HG02870 (cell line): ENCODE measurements around the gene STIMATE.

Source experiments
- ATAC-seq: cut with Tn5 transposase; IDR thresholded peaks from one replicate; pipeline ENCODE4 v1.9.1; 2021; ENCODE audit warnings: mild to moderate bottlenecking, moderate library complexity; ENCODE audit not compliant: unreplicated experiment

STIMATE gene

DNA sequence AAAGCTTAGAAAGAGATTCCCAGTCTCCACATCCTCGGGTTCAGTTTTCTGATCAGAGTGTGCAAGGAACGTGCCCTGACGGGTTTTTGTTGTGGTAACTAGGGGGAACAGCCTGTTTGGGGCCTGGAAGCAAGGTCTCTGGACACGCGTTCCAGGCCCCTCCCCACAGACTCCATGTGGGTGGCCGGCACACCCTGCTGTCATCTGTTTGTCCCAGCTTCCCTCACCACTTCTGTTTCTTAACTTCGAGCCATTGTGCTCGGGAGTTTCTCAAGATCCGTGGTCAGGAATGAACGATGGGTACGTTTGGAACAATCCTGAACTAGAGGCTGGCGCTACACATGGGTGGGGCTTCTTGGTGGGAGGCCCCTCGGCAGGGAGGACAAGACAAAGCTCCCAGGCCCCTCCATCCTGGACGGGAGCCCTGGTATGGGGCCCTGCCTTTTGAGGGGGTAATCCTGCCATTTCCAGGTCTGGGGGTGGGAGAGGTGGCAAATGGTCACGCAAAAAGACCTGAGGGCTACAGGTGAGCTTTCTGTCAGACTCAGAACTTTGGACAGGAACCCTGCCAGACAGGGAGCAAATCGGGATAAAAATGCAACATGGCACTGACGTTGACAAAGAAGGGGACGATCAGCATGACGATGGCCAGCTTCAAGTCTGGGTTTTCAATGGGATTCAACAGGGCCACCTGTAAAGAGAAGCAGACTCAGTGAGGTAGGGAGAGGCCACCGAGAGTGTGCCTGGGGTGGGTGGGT is 54.1 kb downstream of the STIMATE start:
- ATAC-seq = no peak

DNA sequence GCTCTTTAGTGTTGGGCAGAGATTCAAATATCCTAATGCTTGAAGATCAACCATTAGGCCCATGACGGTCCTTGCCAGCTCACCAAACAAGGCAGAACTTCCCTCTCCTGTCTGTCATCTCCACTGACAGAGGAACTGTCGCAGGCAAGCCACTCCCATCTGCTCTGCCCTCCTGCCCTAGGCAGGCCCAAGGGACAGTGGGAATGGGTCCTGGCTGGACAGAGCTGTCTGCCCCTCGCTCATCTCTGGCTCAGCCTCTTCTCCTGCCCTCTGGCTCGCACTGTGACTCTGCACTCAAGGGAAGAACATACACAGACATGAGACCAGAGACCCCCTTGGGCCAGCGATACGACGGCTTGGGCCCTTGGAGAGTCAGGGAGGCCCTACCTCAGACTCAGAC is 54.9 kb downstream of the STIMATE start:
- ATAC-seq = no peak

DNA sequence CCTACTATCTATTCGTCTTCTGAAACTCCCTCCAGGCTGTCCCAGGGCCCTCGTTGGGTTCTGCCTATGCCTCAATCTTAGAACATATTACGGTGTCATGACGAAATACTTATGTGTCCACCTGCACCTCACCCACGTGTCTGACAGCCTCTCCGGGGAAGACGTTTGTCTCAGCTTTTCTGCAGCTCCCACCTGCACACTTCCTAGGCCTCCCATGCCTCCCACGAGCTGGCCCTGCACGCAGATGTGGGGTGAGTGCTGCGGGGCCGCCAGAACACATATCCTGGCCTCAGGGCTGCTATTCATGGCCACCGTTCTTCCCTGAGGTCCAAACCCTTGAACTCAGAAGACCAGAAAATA is 55.4 kb downstream of the STIMATE start:
- no peak for ATAC-seq

DNA sequence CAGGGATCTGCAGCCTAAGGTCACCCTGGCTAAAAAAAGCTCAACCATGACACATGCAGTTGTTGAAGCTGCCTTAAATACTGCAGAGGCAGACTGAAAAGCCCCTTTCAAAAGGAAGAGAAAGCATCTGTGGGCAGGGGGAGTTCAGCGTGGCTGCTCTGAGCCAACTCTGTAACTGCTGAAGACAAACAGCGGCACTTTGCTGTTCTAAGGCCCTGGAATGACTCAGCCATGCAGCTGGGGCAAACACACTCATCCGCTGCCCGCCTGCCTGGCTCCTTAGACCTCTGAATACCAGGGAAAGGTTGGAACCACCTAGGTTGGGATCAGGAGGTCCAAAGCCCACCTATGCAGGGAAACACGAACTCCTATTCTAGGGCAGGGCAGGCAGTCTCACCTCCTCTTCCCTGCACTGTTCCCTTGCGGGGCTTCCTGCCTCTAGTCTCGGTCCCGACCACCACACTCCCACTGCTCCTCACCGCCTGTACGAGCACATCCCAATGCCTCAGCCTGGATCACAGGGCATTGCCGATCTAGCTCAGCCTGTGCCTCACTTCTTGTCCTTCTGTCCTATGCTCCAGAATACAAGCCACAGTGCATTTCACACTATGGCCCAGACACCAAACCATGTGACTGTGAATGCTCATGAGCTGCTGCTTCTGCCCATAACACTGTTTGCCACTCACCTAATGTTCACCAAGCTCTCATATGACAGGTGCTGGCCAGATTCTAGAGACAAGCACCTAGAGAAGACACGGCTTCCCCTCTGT is 56.0 kb downstream of the STIMATE start:
- ATAC-seq = peak; percentile 47

DNA sequence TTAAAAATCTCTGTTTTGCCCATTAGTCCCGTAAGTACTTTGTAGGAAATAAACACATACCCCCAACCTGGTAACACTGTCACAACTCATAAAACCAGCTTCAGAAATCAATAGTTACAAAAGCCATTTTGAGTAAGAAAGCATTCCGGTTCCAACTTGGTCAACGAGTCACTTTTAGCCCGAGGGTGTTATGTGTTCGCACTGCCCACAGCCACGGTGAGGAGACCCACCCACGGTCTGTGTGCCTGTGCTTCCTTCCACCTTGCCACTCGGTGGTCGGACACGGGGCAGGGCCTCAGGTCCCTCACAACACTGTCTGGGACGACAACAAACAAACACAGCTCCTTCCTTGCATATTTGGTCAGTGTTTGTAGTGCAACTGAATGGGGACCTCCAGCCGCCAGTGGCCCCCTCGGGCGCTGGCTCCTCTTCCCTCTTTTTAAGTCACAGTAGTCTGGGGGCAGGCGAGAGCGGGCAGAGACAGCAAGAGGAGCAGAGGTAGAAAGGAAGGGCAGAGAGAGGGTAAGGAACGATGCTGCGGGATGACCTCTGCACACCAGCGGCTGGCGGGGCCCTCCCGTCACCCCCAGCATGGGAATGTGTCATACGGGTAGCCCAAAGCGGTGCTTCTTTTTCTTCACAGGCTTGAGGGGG is 57.3 kb downstream of the STIMATE start:
- ATAC-seq = no peak

DNA sequence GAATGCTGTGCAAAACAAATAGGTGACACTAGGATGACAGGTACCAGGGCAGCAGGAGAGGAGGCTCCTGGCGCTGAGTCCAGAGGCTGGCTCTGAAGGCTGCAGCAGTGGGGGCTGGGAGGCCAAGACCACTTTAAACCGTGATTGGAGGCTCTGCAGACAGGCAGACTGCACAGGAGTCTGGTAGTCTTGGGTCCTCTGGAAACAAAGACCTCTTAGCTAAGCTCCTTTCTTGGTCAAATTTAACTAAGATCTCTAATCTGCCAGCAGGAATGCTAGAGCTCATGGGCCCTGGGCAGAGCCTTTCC is 58.1 kb downstream of the STIMATE start:
- ATAC-seq = no peak

DNA sequence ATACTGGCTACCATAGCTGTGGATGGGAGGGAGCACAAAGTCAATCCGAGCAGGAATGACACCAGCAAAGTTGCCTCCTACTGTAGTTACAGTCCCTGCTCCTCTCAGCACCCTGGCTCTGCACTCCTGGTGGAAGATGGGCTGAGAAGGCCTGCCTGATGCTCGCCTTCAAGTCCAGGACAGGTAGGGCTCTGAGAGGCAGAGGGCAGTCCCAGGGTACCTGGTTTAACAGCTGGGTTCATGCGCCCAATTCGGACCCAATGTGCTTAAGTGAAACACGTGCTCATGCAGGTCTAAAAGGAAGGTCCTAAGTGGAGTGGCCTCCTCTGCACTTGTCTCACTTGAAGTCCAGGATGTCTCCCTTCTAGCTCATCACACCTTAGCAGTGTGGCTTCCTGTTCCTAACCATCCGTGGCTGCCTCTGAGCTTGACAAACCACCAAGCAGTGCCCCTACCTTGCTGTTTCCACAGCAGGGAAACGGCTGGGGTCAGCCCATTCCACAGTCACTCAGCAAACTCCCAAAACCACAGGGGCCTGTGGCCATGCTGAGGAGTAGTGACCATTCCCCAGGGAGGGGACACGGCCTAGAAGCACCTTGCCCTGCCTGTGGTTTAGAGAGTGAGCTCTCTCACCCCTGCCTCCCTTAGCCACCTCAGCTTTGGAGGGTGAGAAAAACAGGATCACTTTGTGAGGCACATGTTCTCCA is 58.6 kb downstream of the STIMATE start:
- ATAC-seq = no peak

DNA sequence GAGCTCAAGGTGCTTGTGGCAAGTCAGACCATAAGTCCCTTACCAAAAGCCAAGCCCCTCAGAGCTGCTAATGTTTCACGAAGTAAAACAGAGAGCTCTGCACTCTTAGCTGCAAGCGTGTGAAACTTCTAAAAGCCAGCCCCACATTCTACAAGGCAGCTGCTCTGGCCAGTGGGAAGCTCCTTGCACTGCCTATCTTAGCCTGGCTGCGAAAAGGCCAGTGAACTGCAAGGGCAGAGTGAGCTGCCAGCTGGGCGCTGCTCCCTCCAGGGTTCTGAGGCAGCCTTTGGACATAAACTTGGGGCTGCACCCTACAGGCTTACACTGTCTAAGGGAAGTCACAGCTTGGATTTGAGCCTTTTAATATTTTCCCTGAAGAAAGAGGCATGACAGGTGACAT is 60.4 kb downstream of the STIMATE start:
- no peak for ATAC-seq

DNA sequence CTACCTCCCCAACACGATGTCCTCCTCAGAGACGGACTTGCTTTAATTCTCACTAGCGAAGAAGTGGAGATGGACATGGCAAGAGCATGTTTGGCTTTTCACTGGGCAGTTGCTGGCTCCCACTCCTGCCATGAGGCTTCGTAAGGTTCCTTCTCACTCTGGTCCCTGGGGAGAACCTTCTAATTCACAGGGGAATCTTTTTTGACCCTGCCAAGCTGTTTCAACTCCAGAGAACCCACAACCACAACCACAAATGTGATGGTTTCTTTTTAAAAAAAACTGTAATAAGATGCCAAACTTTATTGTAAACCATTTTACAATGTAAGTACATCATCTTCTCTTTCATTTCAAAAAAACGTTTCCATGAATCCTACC is 60.9 kb downstream of the STIMATE start:
- ATAC-seq = no peak

DNA sequence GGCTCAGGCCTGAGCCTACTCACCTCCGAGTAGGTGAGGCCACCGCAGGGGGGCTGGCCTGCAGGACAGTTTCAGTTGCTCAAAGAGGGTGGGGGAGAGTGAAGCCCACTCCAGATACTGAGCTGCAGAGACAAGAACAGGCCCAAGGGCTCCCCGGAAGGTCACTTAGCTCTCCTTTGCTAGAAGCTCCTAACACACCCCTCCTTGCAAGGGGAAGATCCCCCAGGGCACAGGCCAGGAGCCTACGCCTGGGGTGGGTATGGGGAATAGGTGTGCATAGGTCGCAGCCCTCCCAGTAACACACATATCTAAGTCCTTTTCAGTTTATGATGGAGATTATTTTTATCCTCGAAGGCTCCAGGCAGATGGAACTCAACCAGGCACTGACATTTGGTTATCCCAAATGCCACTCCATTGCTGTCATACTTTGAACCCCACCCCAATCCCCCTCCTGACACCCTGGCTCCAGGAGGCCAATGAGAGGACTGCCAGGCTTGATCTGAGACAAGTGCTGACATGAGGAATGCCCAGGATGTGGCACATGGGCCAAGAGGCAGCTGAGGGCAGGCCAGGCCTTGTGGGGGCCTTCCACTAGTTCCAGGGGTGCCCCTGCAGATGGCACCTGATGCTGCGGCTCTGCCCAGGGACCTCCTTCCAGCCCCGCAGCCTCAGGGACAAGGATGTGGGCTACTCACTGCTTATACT is 61.4 kb downstream of the STIMATE start:
- ATAC-seq = no peak

DNA sequence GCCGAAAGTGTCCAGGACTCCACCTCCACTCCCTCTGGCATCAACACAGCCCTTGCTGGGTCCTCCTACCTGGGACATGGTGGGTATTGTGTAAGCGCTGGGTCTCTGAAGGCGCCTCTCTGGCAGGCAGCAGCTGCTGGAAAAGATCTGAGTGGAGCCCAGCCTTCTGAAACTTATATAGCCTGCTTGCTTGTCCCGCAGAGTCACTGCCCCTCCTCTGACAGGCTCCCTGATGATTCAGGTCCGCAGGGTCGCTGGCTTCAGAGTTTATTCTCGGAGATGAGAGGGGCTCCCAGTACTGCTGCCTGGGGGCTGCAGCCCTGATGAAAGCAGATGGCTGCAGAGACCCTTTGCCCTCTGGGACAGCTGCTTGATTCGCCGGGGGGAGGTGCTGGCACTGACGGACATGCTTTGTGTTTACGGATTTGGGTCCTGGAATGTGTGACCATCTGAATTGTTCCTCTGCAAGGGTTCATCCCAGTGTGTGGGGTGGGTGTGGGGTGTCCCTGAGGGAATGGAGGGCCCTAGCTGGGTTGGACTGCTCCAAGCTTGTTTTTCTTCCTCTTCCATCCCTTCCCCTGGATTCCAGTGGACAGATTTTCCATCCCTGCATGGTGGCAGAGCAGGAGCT is 62.4 kb downstream of the STIMATE start, which contains the start of gene MUSTN1:
MUSTN1 (minus strand) TSS at position 149 of the 631 bp plus-strand sequence; CDS start at position 78, 71 bp downstream.
- ATAC-seq = no peak

DNA sequence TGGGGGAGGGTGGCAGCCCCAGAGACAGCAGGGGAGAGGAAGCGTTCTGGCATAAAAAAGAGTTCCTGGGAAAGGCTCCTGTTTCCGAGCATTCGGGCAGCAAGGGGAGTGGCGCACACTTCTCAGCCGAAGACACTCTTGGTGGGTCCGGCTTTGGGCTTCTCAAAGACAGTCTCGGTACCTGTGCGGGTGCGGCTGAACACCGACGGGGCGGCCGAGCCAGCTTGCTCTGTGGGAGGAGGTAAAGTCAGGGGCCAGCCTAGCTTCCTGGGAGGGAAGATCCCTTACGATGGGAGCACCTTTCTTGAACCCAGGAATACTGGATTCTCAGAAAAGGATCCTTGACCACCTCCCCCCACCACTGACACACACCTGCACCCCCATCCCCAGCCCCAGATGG is 64.1 kb downstream of the STIMATE start:
- no peak for ATAC-seq

DNA sequence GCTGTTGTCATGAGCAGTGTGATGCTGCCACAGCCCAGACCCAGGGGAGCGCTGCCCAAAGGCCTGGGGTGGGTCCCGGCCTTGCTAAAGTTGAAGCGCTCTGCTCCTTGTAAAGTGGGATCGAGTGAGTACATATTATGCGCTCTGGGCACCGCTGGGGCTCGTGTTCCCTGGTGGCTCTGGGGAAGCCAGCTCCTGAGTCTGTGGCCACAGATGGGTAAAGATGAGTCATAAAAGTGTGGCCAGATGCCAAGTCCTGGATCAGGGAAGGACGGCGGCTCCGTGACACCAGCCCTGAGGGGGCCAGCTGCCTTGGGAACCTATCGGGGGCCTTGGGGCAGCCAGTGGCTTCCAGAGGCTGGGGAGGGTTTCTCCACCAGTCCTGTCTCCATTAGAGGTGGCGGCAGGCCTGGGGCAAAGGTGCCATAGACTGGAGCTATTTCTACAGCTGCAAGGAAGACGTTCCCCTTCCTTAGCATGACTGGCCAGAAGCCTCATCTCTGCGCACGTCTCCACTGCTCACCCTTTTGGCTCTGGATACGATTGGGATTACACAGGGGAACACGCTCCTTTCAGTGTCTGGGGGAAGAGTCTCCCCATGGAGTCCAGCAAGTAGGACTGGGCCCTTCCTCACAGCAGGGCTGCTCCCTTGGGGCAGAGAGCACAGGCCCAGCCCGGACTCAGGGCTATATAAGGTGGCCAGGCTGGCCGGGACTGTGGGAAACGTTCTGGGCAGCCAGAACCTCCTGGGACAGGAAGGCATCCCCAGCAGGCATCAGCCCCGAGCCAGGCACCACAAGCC is 65.6 kb downstream of the STIMATE start:
- ATAC-seq = no peak

DNA sequence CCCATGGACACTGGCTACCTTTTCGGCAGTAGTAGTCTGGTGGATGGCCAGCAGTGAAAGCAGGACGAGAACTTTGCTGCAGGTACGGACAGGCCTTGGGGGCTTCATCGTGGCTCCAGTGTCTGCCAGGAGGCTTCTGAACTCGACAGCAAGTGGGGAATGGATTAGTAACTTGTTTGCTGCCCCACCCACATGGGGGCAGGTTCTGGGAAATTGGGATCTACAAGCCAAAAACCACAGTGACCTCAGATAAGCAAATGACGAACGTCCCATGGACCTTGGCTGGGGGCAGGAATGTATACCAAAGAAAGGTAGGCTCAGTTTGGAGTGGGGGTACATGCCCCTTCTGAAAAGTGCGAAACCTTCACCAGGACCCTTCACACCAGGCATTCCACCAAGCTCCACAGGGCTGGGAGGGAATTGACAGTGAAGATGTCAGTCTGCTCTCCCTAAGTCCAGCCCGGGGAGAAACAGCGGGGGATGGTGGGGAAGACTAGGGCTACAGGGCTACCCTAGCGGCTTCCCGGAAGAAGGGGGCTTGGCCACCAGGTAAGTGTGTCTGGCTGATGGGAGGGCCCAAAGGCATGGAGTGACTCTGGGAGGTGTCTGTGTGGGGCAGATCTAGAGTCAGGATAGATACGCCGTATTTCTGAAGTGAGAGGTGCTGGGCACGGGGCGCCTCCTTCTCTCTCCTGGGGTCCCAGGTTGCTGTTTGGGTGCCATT is 66.7 kb downstream of the STIMATE start, which contains the start of gene ITIH4:
ITIH4 (minus strand) TSS at position 138 of the 724 bp plus-strand sequence; CDS start at position 108, 30 bp downstream.
- ATAC-seq = no peak

DNA sequence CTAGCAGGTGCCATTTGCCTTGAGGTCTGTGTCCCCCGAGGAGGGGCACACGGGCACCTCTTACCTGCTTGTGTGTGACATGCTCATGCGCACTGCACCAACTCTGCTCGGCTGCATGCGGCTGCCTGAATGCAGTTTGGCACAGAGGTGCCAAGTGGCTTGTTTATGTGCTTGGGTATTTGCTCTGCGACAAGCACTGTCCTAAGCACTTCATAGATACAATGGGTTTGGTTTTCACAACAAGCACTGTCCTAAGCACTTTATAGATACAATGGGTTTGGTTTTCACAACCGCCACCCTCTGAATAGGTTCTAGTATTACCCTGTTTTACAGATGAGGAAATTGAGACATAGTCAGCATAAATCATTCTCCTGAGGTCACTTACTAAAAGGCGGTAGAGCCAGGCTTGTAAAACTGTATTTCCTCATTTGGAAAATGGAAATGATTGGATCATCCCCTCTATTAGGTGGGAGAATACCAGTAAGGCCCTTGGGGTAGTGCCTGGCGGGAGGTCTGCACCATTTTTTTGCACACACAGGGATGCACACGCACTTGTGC is 67.4 kb downstream of the STIMATE start:
- no peak for ATAC-seq

DNA sequence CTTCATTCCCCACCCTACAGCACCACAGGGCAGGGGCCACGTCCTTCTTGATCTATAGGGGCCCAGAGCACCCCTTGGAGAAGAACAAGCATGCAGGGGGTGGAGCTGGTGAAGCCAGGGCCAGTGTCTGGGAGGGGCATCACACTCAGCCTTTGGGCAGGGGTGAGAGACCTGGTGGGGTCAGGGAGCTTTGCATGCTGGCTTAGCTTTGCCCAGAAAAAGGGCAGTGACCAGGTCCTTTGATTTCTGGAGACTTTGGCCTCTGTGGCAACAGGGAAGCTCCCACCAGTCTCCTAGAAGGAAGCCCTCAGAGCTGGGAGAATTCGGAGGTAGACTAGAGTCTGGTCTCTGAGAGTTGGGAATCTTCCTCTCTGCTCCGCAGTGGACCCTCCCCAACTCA is 67.9 kb downstream of the STIMATE start:
- no peak for ATAC-seq

DNA sequence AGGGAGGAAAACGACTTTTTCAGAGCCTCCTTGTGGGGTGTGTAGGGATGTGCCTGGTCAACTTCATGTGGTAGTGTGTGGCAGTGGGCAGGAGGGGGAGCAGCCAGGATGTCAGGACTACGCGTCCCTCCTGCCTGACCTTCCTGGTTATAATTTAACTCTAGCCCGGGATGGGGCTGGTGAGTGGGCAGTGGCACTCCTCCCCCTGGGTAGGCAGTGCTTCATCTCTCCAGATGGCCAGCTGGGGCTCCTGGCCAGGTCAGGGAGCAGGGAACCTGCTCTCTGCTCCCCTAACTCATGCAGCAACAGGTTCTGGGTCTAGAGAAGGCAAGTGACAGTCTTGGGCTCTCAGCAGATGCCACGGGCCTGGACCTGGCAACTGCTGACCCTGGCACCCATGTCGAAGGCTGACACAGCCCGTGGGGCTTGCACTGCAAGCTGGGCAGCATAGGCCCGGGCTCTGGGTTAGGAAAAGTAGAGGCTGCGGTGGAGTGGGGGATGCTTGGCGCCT is 69.4 kb downstream of the STIMATE start:
- ATAC-seq = no peak

DNA sequence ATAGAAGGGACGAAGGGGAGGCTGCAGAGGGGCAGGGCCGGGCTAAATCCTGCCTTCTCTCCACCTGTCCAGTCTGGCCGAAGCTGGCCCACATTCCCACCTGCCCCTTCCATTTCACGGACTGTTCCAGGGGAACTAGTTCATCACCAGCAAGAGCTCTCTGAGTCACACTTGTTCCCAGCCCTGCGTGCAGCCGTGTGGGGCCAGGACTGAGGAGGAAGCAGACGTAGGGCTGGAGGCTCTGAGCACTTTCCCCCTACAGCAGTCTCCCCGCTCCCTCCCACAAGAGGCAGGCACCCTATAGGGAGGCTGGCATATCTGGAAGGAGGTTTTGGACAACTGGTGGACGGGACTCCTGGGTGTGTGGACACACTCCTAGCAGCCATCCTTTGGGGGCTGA is 69.9 kb downstream of the STIMATE start:
- ATAC-seq = no peak
